SJCRH30 (cell line): ENCODE measurements around the gene RASSF5. TPM values are rescaled to one million over a fixed set of nuclear protein-coding genes. Genes with fewer than 3 reads are reported as not detected.

Source experiments
- DNase-seq, 2 experiments: peaks; one replicate each; pipeline ENCODE4 v3.0.0-alpha.2; 2015 to 2020
- H3K27ac ChIP-seq: fragments of 250-450 bp; sonication (Bioruptor Pico); 2 replicates; pipeline ENCODE4 v1.5.1; 2020; ENCODE audit warnings: mild to moderate bottlenecking, moderate library complexity
- H3K27me3 ChIP-seq: fragments of 250-450 bp; sonication (Bioruptor Pico); 2 replicates; pipeline ENCODE4 v1.5.1; 2020; ENCODE audit warnings: mild to moderate bottlenecking, moderate library complexity
- H3K36me3 ChIP-seq: fragments of 250-450 bp; sonication (Bioruptor Pico); 2 replicates; pipeline ENCODE4 v1.5.1; 2020; ENCODE audit warnings: mild to moderate bottlenecking, moderate library complexity
- H3K4me1 ChIP-seq: fragments of 250-450 bp; sonication (Bioruptor Pico); 2 replicates; pipeline ENCODE4 v1.5.1; 2020; ENCODE audit warnings: mild to moderate bottlenecking, moderate library complexity
- H3K4me3 ChIP-seq: fragments of 250-450 bp; sonication (Bioruptor Pico); 2 replicates; pipeline ENCODE4 v1.5.1; 2020; ENCODE audit warnings: mild to moderate bottlenecking, moderate library complexity
- H3K9me3 ChIP-seq: fragments of 250-450 bp; sonication (Bioruptor Pico); replicated peaks from 2 replicates; pipeline ENCODE4 v1.5.1; 2020; ENCODE audit warnings: mild to moderate bottlenecking, moderate library complexity
- total RNA-seq: library from RNA; depleted of rRNA; stranded (reverse); fragments of >200 nt; shearing (Covaris generic); gene quantifications from 2 replicates; pipeline ENCODE4 v1.2.3, GENCODE V29; 2014

Gene RASSF5
- total RNA-seq, 1 experiment from 2014 or later = 9.5 TPM

DNA sequence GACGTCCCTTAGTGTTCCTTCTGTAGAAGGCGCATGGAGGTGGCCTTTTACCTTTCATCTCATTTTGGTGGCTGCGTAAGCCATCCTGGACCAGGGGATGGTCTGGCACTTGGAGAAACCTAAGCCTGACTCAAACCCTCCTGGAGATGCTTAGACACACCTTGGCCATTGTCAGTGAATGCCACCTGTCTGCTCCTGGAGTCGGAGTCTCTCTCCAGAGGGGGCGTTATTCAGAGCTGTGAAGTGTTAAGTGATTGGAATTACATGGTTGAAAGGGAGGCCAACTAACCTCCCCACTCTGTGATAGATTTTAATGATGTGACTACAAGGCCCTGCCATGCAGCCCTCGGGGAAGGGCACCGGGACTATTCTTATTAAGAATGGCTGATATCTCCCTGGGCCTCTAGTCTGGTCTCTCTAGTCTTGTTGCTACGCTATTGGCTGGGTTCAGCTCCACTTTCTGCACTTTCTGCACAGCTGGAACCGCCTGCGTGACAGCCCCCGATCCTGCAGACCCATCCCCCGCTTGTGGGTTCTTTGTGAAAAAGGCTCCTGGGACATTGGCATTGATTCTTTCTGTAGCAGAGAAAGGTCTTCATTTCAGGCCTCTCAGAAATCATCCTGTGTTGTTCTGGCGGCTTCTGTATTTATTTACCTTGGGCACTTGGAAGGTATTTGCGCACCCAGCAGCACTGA, 4.2 kb downstream of the RASSF5 start:
- Histone ChIP-seq H3K4me1 (peaks cover 67% of the 10 kb centered on the region), H3K4me3 (no peak overlapping the region), H3K36me3 (no peaks in the 10 kb centered on the region), H3K27ac (no peak overlapping the region), H3K9me3 (no peaks in the 10 kb centered on the region), H3K27me3 (no peaks in the 10 kb centered on the region)
- no peak for DNase-seq

GRCh38 chr1:206512058-206512850, 4.9 kb downstream of the RASSF5 start:
- H3K27me3 ChIP-seq = no peaks in the 10 kb centered on the region
- H3K9me3 ChIP-seq = no peaks in the 10 kb centered on the region
- H3K36me3 ChIP-seq = no peaks in the 10 kb centered on the region
- H3K4me1 ChIP-seq = peaks cover 67% of the 10 kb centered on the region
- no peak overlapping the region for H3K27ac ChIP-seq
- H3K4me3 ChIP-seq = no peak overlapping the region
- no peak for DNase-seq

DNA sequence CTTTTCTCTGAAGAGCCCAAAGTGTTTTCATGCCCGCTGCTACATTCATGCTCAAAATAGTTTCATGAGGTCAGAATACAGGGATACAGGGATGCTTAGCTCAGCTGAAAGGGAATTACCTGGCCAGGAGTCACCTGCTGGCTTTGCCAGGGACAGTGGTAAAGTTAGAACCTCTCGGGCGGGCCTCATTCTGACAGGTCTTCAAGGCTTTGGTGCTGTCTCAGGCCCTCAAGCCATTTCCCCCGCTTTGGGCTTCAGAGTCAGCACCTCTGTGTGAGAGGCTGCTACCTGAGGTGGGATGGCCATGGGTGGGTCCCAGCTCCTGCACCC, 5.5 kb downstream of the RASSF5 start:
- no peak for DNase-seq
- Histone ChIP-seq H3K27ac (no peak overlapping the region), H3K36me3 (no peaks in the 10 kb centered on the region), H3K4me3 (no peak overlapping the region), H3K9me3 (no peaks in the 10 kb centered on the region), H3K4me1 (peaks cover 69% of the 10 kb centered on the region), H3K27me3 (no peaks in the 10 kb centered on the region)

- no peaks in the 10 kb centered on the region for H3K9me3 ChIP-seq
- H3K27ac ChIP-seq = peak overlapping the region; percentile 61
- H3K4me1 ChIP-seq = peaks cover 66% of the 10 kb centered on the region
- H3K4me3 ChIP-seq = no peak overlapping the region
- peak; percentile 83 to 85 for DNase-seq
- no peaks in the 10 kb centered on the region for H3K36me3 ChIP-seq
- no peaks in the 10 kb centered on the region for H3K27me3 ChIP-seq
Measured at GRCh38 chr1:206513312-206514111, 6.2 kb downstream of the RASSF5 start.

DNA sequence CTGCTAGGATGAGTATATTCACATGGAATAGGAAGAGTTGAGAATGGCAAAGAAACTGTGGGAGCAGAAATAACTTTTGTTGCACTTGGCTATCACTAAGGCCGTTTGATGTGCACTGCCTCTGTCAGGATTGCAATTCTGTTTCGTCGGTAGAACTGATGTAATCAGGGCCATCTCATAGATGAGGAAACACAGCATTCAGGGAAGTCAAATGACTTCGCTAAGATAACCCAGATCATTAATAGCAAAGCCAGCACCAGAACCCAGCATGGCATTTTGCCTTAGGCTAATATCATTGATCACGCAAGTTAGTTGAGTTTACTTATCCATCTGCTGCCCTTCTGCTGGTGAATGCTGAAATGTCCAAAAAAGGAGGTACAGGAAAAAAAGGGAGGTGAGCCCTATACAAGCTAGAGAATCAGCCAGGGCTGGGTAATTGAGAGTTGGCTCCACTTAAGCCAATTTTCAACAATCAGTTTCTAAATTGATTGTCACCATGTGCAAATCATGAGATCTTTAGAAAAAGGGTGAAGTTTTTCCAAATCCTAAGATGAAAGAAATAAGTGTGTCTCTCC, 7.6 kb downstream of the RASSF5 start:
- peaks cover 54% of the 10 kb centered on the region for H3K4me1 ChIP-seq
- no peak overlapping the region for H3K27ac ChIP-seq
- H3K27me3 ChIP-seq = no peaks in the 10 kb centered on the region
- no peak overlapping the region for H3K4me3 ChIP-seq
- DNase-seq = no peak
- no peaks in the 10 kb centered on the region for H3K36me3 ChIP-seq
- no peaks in the 10 kb centered on the region for H3K9me3 ChIP-seq

GRCh38 chr1:206516728-206516990, 9.3 kb downstream of the RASSF5 start:
- no peak for DNase-seq
- Histone ChIP-seq H3K27ac (no peak overlapping the region), H3K27me3 (no peaks in the 10 kb centered on the region), H3K36me3 (no peaks in the 10 kb centered on the region), H3K4me1 (peaks cover 41% of the 10 kb centered on the region), H3K9me3 (no peaks in the 10 kb centered on the region), H3K4me3 (no peak overlapping the region)

GRCh38 chr1:206517784-206518183, 10.5 kb downstream of the RASSF5 start:
- Histone ChIP-seq H3K9me3 (no peaks in the 10 kb centered on the region), H3K4me1 (peaks cover 38% of the 10 kb centered on the region), H3K27ac (no peak overlapping the region), H3K4me3 (no peak overlapping the region), H3K36me3 (no peaks in the 10 kb centered on the region), H3K27me3 (no peaks in the 10 kb centered on the region)
- DNase-seq = no peak

DNA sequence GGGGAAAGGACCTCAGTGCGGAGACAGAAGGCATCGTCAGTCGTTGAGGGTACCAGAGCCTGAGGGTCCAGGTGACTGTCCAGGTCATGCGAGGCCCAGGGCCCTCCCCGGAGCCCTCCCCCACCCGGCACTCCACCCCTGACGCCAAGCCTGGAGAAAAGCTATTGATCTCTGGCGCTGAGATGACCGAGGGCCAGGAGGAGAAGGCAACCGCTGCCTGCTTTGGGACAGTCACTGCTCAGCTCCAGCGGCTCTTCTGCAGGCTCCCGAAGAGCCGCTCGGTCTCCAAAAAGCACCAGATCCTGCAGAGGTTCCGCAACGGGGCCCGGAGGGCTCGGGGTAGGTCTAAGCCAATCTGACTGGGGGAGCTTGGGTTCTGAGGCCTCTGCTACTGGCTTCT, 10.9 kb downstream of the RASSF5 start:
- peaks cover 33% of the 10 kb centered on the region for H3K4me1 ChIP-seq
- H3K9me3 ChIP-seq = no peaks in the 10 kb centered on the region

DNA sequence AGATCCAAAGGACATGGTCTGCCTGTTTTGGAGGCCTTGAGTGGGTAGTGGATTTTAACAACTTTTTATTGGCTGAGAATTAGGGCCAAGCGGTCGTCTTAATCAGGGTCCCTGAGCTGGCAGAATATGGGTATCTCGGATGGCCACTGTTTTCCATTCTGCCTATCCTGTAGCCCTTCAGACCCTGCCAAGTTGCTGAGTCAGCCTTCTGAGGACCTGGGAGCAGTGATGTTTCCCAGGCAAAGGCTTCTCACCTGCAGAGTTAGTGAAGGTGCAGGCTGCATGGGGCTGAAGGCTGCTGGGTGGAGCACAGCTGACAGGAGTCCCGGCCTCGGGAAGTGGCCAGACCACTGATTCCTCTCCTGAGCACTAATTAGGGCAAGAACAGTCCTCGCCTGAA, 11.4 kb downstream of the RASSF5 start:
- no peaks in the 10 kb centered on the region for H3K27me3 ChIP-seq
- peaks cover 30% of the 10 kb centered on the region for H3K4me1 ChIP-seq
- H3K4me3 ChIP-seq = no peak overlapping the region
- no peaks in the 10 kb centered on the region for H3K36me3 ChIP-seq
- no peak for DNase-seq
- no peak overlapping the region for H3K27ac ChIP-seq
- no peaks in the 10 kb centered on the region for H3K9me3 ChIP-seq

More for the DNA sequence above, 10.9 kb downstream of the RASSF5 start:
- no peak overlapping the region for H3K4me3 ChIP-seq
- H3K36me3 ChIP-seq = no peaks in the 10 kb centered on the region
- DNase-seq = no peak
- H3K27ac ChIP-seq = no peak overlapping the region
- H3K27me3 ChIP-seq = no peaks in the 10 kb centered on the region

DNA sequence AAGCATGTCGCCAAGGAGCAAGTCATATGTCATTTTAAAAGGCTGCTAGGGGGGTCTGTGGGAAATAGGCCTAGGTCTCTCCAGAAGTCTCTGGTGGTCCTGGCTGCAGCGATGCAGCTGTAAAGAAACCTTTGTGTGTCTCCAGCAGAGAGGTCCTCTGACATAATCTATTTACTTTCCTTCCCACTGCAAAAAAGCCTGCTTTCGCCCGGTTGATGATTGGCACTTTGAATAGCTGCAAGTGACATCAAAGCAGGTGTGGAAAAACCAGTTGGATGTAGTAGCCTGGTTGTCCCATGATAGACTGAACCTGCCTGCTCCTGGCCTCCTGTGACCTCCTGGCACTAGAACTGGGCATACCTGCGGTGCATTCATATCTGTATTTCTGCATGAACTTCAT, 13.8 kb downstream of the RASSF5 start:
- Histone ChIP-seq H3K27me3 (no peaks in the 10 kb centered on the region), H3K27ac (no peak overlapping the region), H3K4me3 (no peak overlapping the region), H3K36me3 (no peaks in the 10 kb centered on the region), H3K9me3 (no peaks in the 10 kb centered on the region), H3K4me1 (peaks cover 15% of the 10 kb centered on the region; the same call in 1 of the 2 replicates)
- no peak for DNase-seq

- Histone ChIP-seq H3K36me3 (no peaks in the 10 kb centered on the region), H3K4me3 (no peak overlapping the region), H3K4me1 (peaks cover 15% of the 10 kb centered on the region; the same call in 1 of the 2 replicates), H3K27ac (no peak overlapping the region), H3K9me3 (no peaks in the 10 kb centered on the region), H3K27me3 (no peaks in the 10 kb centered on the region)
- no peak for DNase-seq
Measured at GRCh38 chr1:206521694-206522402, 14.5 kb downstream of the RASSF5 start.

DNA sequence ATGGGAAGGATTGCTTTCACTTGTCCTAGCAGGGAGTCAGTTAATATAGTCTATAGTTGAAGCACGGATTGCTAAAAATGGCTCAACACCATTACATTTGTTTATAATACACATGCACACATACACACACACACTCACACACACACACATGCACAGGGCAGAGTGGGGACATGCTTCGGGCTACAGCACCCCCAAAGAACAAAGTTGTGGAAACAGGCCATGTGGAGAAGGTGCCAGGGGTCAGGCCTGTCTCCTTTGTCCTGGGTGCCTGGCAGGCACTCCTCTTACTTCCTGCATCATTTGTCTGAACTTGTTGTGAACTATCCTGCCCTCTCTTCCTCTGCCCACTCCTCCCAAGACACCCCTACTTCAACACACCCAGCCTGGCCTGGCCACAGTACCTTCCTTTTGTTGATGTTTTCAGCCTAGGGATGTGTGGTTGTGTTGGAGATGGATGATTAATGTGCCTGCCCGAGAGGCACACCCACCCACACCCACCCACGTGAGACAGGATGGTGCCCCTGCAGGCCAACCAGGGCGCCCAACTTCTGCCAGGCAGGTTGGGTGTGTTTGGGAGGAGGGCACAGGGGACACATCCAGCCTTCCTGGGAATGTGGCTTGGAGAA, 17.5 kb downstream of the RASSF5 start:
- H3K9me3 ChIP-seq = no peaks in the 10 kb centered on the region
- no peak for DNase-seq
- H3K4me1 ChIP-seq = peaks cover 11% of the 10 kb centered on the region; the same call in 1 of the 2 replicates
- H3K4me3 ChIP-seq = no peak overlapping the region
- no peaks in the 10 kb centered on the region for H3K27me3 ChIP-seq
- H3K36me3 ChIP-seq = no peaks in the 10 kb centered on the region
- H3K27ac ChIP-seq = no peak overlapping the region

DNA sequence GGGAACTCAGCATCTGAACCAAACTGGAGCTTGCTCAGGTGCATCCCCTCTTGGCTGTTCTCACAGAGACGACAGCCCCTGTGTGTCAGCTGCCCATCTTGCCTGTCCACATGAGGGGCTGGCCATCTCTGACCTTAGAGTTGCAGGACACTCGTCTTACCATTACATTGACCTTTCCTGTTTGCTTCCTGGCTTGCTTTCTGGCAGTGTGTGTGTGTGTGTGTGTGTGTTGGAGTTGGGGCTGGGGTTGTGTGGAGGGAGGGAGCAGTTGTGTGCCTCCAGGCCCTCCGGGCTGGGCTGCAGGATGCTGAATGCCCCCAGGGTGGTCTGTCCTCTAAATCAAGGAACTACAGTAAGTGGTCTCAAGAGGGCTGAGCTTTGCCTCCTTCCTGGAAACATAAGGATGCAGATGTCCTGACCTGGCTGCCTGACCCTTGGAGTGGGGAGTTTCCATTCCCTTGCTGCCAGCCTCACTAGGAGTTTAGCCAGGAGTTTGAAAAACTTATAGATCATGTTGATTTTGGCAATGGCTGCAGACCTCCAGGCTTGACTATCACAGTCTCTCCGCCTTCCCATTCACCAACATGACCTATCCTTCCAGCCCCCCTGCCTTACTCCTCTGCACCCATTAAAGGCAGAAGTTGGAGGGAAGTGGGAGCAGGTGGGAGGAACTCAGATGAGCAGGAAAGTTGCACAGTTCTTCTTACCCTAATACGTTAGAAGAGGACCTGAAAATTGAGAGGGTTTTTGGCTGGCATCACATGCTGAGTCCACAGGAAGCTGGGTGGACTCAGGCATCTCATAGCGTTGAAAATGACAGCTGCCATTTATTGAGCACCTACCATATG, 19.0 kb downstream of the RASSF5 start:
- H3K36me3 ChIP-seq = no peaks in the 10 kb centered on the region
- no peak overlapping the region for H3K27ac ChIP-seq
- H3K27me3 ChIP-seq = no peaks in the 10 kb centered on the region
- H3K9me3 ChIP-seq = no peaks in the 10 kb centered on the region
- peaks cover 8% of the 10 kb centered on the region; the same call in 1 of the 2 replicates for H3K4me1 ChIP-seq
- no peak overlapping the region for H3K4me3 ChIP-seq
- no peak for DNase-seq
